Pons (tissue), 1 donor: ENCODE measurements around the gene MORN5.

Experiments
- DNase-seq: peaks from one replicate; pipeline ENCODE4 v3.0.0-alpha.2; 2016; ENCODE audit warnings: low spot score

MORN5 gene

DNA sequence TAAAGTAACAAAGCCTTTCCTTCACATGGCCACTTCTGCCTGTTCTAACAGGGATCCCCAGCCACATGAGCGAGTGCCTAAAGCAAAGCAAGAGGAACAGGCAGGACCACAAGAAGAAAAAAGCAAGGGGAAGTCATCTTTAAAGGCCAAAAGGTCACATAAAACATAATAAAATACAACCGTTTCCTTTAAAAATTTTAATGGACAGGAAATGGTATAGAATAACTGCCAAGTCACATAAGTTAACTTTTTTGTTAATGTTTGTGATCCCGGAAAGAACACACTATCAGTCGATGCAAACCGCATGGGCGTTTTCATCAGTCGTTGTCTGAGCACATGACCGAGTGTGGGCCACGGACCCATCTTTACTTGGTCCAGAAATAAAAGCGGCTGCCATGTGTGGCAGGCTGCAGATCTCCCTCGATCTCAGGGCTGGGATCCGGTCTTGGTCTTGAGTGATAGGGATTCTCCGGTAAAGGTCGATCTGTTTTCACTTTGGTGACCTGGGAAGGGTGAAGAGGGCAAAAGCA, 15.8 kb upstream of the MORN5 start:
- no peak for DNase-seq

DNA sequence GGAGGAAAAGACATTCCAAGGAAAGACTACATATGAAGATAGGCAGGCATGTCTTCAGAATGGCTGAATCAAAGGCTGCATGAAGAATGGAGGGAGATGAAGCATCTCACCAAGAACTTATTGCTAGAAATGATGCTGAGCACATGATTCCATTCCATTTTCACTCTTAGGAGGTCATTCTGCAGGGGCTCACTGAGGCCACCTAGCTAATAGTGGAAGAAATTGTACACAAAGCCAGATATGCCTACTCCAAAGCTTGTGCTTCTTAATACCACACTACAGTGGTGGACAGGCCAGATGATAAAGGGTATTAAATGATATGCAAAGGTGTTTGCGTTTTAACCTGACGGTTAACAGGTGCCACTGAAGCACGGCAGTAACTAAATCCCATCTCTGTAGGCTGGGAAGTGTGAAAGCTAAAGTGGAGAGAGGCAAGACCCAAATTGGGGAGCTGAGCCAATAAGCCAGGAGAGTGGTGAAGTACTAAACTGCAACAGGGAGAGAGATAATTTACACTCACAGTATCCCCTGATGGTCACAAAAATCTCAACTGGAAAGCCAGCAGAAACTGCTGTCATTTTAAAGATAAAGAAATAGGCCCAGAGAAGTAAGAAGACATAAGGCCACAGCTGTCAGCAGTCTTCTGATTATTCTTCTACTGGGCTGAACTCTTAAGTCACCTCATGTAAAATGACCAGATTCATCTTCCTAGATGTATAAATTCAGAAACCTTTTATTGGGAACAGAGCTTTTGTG, 14.7 kb upstream of the MORN5 start:
- DNase-seq = peak; percentile 26

DNA sequence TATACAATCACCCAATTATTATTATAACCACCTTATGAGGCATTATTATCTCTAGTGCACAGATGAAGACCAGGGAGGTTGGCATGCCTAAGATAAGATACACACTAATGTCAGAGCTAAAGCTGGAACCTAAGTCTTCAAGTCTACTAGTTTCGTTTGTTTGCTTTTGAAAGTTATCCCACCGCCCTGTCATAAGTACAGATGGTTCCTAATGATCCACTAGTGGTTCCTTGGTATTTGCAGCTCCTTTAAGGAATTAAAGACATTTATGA, 14.2 kb upstream of the MORN5 start:
- no peak for DNase-seq

DNA sequence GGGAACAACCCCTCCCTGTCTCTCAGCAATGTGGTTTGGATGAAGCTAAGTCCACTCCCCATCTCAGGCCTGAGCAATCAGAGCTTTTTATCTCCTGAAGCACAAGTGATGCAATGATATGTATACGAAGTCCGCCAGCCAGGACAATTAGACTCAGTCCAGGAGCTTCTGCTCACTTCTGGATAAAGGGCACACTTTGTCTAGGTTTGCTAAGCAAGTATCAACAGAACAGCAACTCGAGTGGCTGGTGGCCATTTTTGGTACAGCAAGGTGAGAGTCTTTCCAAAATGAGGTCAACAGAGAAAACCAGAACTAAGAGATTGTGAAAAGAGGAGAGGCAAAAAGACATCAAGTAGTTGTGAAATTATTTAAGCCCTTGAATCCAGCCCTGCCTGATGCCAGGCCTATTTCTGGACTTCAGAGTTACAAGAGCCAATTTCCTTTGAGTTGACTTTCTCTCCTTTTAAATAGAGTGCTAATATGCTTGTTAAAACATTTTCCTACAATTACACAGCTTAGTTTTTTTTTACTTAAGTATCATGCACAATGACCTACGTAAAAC, 8.4 kb upstream of the MORN5 start:
- no peak for DNase-seq

DNA sequence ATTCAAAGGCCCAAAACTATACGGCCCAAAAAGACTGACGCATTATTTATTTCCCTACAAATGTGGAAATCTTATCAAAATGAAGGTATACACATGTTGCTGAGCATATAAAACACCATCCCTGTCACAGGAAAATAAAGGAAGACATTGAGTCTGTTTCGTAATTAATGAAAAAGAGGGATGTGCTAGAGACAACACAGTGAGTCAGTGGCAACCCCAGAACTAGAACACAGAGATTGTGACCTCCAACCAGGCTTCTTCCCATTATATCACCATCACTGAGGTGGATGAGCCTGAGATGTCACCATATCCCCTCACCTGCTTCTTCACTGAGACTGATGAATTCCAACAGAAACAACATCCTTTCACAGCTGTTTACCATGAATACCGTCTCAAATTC, 3.9 kb upstream of the MORN5 start:
- DNase-seq = no peak

DNA sequence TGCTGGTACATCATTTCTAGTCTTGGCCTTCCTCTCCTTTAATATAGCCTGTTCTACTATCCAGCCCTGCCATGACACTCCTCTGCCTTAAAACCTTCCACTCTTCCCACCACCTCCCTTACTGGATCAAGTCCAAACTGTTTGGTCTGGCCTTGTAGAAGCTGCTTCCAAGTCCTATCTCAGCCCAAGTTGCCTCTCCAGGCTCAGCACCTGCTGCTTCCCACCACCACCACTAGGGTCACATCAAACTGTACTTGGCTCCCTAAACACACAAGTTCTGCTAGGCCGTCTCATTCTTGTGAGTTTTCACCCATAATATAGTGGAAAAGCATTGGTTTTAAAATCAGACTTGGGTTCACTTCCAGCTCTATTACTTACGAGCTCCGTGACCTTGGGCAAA, 1.5 kb upstream of the MORN5 start:
- DNase-seq = no peak

DNA sequence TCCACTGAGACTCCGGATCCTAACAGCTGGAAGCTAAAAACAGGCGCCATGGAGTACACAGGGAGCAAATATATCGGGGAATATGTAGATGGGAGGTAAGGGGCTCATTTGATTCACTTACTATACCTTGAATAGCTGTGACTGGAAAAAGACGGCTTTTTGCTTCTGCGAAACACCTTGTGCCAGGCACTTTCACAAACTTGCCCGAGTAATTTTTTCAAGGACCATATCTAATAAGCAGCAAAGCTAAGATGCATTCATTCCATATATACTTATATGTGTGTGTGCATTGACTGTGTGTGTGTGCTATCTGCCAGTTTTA, 178 bp downstream of the MORN5 start:
- no peak for DNase-seq

DNA sequence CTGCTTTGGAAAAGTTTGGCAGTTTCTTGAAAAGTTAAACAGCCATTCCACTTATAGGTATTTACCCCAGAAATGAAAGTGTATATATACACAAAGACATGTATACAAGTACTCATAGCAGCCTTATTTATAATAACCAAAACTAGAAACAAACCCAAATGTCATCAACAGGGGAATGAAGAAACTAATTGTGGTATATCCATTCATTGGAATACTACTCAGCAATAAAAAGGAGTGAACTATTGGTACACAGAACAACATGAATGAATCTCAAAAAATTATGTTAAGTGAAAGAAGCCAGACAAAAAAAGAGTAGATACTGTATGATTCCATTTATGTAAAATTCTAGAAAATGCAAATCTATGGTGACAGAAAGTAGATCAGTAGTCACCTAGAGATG, 2.7 kb downstream of the MORN5 start:
- no peak for DNase-seq

DNA sequence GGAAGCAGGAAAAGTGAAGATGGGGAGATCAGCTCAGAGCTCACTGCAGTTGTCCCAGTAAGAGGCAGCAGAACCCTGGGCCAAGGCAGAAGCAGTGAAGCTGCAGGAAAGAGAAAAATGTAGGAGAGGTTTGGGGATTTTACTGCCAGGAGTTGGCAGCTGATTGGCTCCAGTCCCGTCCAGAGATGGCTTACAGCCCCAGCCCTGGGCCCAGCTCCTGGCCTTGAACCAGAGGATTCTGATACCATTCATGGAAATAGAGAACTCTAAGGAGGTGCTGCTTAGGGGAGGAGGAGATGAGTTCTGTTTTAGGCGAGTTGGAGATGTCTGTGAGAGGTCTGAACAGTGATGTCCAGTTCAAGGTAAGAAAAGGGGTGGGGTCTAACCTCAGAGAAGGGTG, 4.6 kb downstream of the MORN5 start:
- no peak for DNase-seq

DNA sequence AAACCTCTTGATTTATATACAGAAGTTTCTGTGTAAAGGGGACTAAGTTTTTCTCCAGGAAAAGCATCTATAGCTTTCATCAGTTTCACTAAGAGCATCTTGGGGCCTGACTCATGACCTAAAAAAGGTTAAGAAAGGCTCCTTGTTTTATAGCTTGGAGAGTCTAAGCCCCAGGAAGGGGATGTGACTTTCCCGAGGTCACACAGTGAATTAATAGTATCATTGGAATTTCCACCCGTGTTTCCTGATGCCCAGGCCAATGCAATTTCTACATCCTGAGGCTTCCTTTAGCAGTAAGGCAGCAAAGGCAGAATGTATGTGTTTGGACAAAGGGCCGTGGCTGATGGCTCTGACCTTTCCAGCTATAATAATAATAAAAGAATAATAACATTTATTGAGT, 8.6 kb downstream of the MORN5 start:
- no peak for DNase-seq

DNA sequence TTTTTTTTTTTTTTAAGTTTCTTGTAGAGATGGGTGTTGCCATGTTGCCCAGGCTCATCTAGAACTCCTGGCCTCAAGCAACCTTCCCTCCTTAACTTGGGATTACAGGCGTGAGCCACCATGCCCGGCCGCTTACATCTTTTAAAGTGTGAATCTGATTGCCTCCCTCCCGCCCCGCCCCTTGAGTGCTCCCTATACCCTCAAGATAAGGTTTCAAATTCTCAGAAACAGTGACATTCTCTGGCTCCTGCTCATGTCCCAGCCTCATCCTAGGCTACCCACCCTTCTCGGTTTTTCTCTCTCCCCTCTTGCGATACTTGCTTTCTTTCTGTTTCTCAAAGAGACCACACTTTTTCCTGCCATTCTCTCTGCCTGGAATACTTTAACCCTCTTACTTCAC, 12.4 kb downstream of the MORN5 start:
- DNase-seq = no peak

DNA sequence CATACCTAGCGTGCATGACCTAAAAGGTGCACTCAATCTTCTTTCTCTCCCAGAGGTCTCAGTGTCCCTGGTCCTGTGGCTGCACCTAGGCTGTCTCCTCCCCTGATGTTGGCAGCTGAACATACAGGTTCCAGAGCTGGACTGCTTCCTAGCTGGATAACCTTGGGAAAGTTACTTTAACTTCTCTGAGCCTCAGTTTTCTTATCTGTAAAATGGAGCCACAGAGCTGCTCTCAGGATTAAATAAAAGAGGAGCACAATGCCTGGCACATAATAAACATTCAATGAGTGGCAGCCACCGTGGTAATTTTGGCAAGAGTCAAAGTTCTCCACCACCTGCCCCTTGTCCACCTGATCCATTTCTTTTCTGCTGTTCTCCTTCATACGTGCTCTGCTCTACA, 14.0 kb downstream of the MORN5 start:
- no peak for DNase-seq

DNA sequence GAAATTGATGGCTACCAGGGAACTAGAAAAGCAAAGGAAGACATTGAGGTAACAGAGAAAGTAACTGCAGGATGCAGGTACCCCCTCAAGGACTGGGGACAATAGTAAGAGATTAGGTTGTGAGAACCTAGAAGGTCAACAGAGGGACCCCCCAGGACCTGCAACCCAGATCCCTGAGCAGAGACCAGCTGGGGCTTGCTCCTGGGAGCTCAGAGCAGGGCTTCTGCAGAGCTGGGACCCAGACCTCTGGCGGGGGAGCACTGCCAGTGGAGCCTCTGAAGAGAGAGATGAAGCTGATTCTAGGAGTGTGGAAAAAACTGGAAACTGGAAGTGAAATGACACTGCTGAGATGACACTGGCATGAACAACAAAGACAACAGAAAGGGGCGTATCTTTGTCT, 17.2 kb downstream of the MORN5 start:
- no peak for DNase-seq

DNA sequence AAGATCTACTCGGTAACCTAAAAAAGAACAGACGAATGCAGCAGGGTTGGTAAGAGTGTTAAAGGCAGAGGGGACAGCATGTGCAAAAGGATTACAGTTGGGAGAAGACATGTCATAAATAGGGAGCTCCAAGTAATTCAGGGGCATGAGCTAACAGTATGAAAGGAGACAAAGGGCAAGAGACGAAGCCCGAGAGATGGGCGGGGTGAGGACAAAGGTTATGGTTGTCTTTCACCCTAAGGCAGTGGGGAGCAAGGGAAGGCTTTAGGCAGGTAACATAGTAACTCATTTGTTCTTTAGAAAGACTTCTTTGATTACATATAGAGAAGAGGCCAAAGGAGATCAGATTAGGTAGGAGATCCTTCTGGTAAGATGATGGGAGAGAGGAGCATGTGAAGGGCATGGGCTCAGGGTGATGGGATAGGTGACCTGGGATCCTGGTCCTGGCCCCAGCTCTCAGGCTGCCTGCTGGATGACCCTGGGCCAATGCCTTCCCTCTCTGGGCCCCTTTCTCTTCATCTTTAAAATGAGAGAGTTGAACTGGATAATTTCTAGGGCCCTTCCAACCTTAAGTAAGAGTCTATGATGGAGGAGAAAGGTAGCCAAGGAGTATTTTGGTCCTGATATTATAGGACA, 19.5 kb downstream of the MORN5 start:
- no peak for DNase-seq

DNA sequence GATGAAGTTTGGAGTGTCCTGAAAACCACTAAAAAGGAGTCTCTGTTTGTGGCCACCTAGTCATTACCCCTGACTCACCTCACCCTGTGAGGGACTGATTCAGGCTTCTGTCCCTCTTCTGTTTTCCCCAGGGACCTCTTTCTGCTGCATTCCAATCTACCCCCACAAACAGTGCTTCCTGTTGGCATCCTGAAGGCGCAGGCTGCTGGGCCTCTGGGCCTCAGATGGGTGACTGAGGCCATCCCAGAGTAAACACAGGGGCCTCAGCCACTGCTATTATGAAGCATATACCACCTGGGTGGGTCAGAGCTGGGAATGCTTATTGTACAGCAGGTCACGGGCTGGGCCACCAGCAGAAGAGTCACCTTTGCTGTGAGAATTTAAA, 20.0 kb downstream of the MORN5 start:
- no peak for DNase-seq

DNA sequence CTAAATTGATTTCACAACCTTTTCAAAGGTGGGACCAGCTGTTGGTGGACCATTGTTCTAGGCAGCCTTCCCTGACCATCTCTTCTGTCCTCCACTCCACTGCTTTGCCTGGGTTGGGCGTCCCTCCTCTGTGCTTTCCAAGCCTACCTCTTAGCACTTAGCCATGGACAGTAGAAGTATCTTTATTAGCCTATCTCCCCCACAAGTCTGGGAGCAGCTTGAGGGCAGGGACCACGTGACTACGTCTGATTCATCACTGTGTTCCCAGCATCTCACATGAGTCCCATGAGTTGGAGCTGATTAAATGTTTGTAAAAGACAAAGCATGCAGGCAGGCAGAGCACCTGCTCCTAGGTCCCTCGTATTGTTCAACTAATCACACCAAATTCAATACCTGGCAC, 20.9 kb downstream of the MORN5 start:
- DNase-seq = no peak

DNA sequence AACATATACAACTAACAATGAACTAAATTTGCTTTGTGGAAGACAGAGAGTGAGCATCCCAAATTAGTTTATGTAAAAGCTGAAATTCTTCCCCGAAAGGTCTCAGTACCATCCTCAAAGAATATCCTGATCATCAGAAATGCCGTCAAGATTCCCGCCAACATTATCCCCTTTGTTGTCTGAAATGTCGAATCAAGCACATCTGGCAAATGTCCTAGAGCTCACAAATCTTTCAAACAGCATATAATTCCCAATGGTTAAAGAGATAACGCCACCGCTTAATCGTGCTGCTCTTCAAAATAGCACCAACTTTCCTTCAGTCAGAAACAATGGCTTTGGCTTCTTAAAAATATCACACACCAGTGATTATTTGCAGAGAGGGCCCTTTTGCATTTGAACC, 23.8 kb downstream of the MORN5 start:
- DNase-seq = no peak

DNA sequence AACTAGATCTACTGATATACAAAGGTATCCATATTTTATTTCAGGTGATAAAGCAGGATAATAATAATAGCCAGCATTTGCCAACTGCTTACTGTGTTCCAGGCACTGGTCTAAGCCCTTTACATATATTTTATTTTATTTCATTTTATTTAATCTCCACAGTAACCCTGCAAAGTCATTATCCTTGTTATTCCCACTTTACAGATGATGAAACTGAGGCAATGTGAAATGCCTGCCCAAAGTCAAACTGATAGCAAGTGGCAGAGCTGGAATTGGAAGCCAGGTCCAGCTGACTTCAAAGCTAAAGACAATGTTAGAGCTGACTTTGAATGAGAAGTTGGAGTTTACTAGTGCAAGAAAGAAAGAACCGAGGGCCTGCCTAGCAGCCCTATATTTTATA, 24.8 kb downstream of the MORN5 start:
- no peak for DNase-seq

DNA sequence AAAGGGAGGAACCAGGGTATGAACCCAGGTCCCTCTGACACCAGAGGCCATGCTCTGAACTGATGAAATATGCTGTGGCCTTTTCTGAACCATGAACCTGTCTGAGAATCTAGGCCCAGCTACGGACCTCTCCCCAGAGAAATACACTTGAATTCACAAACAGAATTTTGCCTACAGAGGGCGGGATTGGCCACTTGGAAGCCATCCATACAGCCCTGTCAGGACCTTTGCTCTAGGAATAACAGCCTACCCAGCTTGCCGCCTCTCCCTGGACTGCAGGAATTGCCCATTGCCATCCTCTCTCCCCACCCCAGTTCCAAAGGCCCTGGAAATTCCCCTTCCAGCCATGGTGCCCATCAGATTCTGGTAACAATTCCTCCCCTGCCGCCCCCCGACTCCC, 26.6 kb downstream of the MORN5 start:
- no peak for DNase-seq

DNA sequence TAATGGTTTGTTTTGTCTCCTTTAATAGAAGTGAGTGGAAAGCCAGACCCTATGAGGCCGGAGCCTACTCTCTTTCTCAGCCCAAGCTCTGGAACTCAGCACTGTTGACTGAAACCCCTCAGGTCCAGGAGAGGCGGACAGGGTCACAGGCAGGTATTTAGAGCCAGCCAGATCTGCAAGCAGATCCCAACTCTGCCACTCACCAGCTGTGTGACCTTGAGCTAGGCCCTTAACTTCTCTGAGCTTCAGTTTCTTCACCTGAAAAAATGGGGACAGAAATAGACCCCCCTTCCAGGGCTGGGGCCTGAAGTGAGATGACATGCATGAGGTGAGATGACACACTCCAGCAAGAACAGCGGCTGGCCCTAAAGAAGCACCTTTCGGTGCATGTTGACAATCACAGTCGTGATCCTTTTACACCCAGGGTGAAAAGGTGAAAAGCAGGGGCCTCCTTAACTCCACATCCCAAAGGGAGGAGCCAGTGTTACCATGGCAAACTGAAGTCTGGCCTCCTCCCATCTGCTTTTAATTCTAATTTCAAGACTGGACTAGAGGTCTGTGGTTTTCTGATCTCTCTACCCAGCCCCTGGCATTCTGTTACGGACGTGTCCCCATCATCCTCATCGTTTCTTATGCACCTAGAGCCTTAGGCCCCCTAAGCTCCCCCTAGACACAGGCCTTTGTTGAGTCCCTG, 27.2 kb downstream of the MORN5 start:
- no peak for DNase-seq

DNA sequence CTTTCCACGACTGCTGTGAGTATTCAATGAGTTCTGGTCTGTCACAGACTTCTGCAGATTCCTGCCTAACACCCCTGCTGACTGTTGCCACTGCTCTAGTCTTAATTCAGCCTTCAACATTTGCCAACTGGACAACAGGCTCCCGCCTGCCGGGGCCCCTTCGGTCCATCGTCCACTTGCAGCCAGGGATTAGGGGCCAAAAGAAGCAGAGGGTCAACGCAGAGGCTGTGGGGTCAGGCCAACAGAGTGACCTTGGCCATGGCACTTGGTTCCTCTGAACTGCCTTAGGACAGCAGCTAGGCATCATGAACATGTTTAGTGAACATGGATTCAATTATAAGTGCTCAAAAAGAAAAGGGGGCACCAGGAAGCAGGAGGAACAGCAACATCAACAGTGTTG, 28.7 kb downstream of the MORN5 start:
- DNase-seq = no peak

DNA sequence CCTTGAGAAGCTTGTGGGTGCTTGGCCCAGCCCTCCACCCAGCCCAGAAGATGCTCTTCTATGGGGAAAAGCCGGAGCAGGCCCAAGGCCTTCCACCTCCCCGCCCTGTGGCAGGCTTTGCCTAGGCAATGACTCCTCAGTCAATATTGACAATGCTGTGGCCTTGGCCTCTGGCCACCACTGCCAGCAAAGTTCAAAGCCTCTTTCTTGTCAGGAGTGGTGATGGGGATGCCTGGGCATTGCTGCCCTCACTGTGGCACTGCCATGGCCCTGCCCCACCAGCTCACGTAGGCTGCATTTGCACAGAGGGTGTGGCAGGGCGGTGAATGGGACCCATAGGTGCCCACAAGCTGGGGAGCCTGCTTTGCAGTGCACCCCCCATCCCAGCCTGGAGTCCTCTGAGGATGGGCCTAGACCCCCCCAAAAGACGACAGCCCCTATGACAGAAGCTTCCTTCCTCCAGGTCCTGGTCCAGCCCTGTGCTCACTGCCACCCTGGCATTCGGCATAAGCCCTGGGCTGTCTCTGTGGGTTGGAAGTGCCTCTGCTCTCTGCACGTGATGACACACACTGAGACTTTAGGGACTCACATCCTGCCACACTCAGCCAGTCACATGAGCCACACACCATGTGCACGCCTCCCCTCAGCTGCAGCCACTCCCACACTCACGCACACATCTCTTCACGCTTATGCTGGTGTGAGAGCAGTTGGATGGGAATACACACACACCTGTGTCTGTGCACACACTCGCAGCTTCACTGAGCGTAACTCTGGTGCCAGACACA, 31.1 kb downstream of the MORN5 start:
- DNase-seq = peak; percentile 67

DNA sequence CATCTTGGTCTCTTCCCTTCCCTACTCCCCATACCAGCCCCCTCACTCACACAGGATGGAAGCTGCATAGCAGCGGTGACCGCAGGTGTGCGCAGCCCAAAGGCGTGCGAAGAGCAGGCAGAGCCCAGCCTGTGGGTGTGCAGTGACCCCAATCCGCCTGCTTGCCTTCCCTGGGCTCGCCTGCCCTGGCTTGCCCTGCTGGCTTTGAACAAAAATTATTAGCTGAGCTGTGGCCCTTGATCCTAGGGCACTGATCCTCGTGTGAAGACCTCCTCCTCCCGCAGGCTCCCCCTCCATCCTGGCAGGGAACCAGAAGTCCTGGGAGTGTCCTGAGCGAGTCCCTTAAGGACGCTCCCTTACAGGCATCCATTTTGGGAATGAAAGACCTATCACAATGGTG, 31.9 kb downstream of the MORN5 start:
- no peak for DNase-seq
